HG03064 (cell line): ENCODE results near the gene ZNF618.

Source experiments
- ATAC-seq: cut with Tn5 transposase; IDR thresholded peaks from one replicate; pipeline ENCODE4 v1.9.1; 2021; ENCODE audit warnings: low read depth; ENCODE audit not compliant: unreplicated experiment

Gene ZNF618

GRCh38 chr9:113910036-113910639 is 34.0 kb downstream of the ZNF618 start:
- no peak for ATAC-seq

- no peak for ATAC-seq
Measured at GRCh38 chr9:113911850-113912557, 35.9 kb downstream of the ZNF618 start.

- ATAC-seq, result no peak
Measured at GRCh38 chr9:113912816-113913215, 36.7 kb downstream of the ZNF618 start.

GRCh38 chr9:113913426-113914195 is 37.5 kb downstream of the ZNF618 start:
- ATAC-seq, result no peak

- no peak for ATAC-seq
Measured at GRCh38 chr9:113914517-113914916, 38.4 kb downstream of the ZNF618 start.

- ATAC-seq, result no peak
Measured at GRCh38 chr9:113915817-113916434, 39.8 kb downstream of the ZNF618 start.

- ATAC-seq, result no peak
Measured at GRCh38 chr9:113916931-113917330, 40.8 kb downstream of the ZNF618 start.

GRCh38 chr9:113918697-113919350 is 42.7 kb downstream of the ZNF618 start:
- ATAC-seq, result no peak

- no peak for ATAC-seq
Measured at GRCh38 chr9:113919382-113919781, 43.3 kb downstream of the ZNF618 start.

- no peak for ATAC-seq
Measured at GRCh38 chr9:113919871-113920270, 43.8 kb downstream of the ZNF618 start.

GRCh38 chr9:113920872-113921271 is 44.8 kb downstream of the ZNF618 start:
- ATAC-seq, result no peak

- no peak for ATAC-seq
Measured at GRCh38 chr9:113921396-113921925, 45.4 kb downstream of the ZNF618 start.

- ATAC-seq, result no peak
Measured at GRCh38 chr9:113922160-113922559, 46.1 kb downstream of the ZNF618 start.

- no peak for ATAC-seq
Measured at GRCh38 chr9:113926211-113926610, 50.1 kb downstream of the ZNF618 start.

- no peak for ATAC-seq
Measured at GRCh38 chr9:113927277-113927676, 51.2 kb downstream of the ZNF618 start.

- no peak for ATAC-seq
Measured at GRCh38 chr9:113928269-113928668, 52.2 kb downstream of the ZNF618 start.

- ATAC-seq, result no peak
Measured at GRCh38 chr9:113929634-113930389, 53.7 kb downstream of the ZNF618 start.

GRCh38 chr9:113930390-113930783 is 54.3 kb downstream of the ZNF618 start:
- no peak for ATAC-seq

- ATAC-seq, result no peak
Measured at GRCh38 chr9:113931140-113931539, 55.0 kb downstream of the ZNF618 start.

GRCh38 chr9:113931777-113932176 is 55.7 kb downstream of the ZNF618 start:
- ATAC-seq, result no peak
